ENCODE measurements around the gene RAX2. TPM values are rescaled to one million over a fixed set of nuclear protein-coding genes. Genes with fewer than 3 reads are reported as not detected.

Gene RAX2
- not detected in 2 replicates for polyA plus RNA-seq (2013)

DNA sequence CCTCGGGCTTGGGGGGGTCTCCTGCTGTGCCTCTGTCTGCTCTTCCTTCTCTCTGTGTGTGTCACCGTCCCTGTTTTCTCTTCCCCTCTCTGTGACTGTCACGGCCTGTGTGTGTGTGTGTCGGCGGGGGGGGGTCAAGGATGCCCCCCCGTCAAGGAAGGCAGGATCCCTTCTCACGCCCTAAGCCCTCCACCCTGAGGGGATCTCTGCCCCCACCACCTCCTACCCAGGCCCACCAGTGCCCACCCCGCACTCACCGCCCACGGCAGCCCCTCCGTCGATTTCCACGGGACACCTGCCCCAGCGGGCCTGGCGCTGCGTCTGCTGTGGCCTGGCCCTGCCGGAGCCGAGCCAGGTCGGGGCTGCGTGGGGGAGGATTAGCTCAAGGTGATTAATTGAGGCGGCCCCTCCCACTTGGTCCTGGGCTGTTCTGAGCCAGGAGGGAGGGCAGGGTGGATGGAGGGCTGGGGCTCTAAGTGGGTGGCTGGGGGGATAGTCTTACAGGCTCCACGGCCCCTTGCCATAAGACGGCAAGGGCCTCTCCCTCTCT lies at the start of gene RAX2:
Gene RAX2, minus strand, starts transcription at position 323 of the 550 bp plus-strand sequence. CDS start 486 bp downstream, outside the sequence.
- no peak within 1 kb of the TSS for H3K14ac ChIP-seq (ENCODE audit: low read length)
- H2BK5ac ChIP-seq (ENCODE audit: low read depth, low read length, poor library complexity) = no peak within 1 kb of the TSS
- H4K91ac ChIP-seq (ENCODE audit: low read depth, low read length) = no peak within 1 kb of the TSS
- WGBS (ENCODE audit: extremely low coverage, insufficient coverage, insufficient read length) = no CpG with 5 or more reads among the region's 23 CpGs
- H2AFZ ChIP-seq (ENCODE audit: insufficient read depth, low read length, poor library complexity) = no peak within 1 kb of the TSS
- H3K9ac ChIP-seq (ENCODE audit: low read length) = no peak within 1 kb of the TSS
- no peak within 1 kb of the TSS for H3K23ac ChIP-seq (ENCODE audit: low read length)
- no peaks in the 10 kb centered on the region for H3K79me1 ChIP-seq (ENCODE audit: low read length)
- no peak within 1 kb of the TSS for H4K8ac ChIP-seq (ENCODE audit: low read depth, low read length)
- no peak within 1 kb of the TSS for H3K27ac ChIP-seq (ENCODE audit: low read depth, low read length)
- H3K18ac ChIP-seq (ENCODE audit: low read length) = no peak within 1 kb of the TSS
- no peak within 1 kb of the TSS for H3K4ac ChIP-seq (ENCODE audit: low read depth, low read length)
- no peaks in the 10 kb centered on the region for H3K27me3 ChIP-seq (ENCODE audit: insufficient read depth, low read length)
- H3K79me2 ChIP-seq (ENCODE audit: control insufficient read depth, insufficient read depth, low read length, poor library complexity) = no peaks in the 10 kb centered on the region
- H3K9me3 ChIP-seq (ENCODE audit: insufficient read depth, low read depth, low read length) = peaks cover 4% of the 10 kb centered on the region
- no peak within 1 kb of the TSS for H2BK12ac ChIP-seq (ENCODE audit: low read length)
- H3K4me3 ChIP-seq (ENCODE audit: low read depth, low read length) = no peak within 1 kb of the TSS
- H2AK5ac ChIP-seq (ENCODE audit: low read length) = no peak within 1 kb of the TSS
- H4K12ac ChIP-seq (ENCODE audit: low read depth, low read length) = no peak within 1 kb of the TSS
- DNase-seq = no peak
- H2BK120ac ChIP-seq (ENCODE audit: insufficient read depth, low read length, poor library complexity) = no peak within 1 kb of the TSS
- H3K36me3 ChIP-seq (ENCODE audit: control insufficient read depth in 1 of 2, insufficient read depth in 2 of 2, low read length in 2 of 2) = peaks cover 11 to 12% of the 10 kb centered on the region in 2 experiments
- H3K4me2 ChIP-seq (ENCODE audit: low read length) = no peak within 1 kb of the TSS
- H3K4me1 ChIP-seq (ENCODE audit: control insufficient read depth in 1 of 2, insufficient read depth in 2 of 2, low read length in 2 of 2) = no peaks in the 10 kb centered on the region

DNA sequence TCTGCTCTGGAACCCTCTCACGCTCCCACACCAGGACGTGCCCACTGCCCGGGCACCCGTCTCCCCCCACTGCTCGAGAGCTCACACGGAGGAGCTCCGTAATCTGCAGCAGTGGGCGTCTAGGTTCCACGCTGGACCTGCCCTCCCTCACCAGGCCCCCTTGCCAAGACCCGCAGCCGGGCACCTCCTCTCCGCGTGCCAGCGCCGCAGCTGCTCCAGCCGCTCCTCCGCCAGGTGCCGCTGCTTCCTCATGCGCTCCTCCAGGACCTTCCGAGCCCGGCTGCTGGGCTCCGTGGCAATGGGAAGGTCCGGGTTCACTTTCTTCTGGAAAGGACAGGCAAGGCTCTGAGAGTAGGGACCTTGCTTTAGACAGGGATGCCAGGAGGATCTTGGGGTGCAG lies 49.1 kb upstream of the RAX2 start:
- Histone ChIP-seq H3K27me3 (ENCODE audit: insufficient read depth, low read length) (no peaks in the 10 kb centered on the region), H3K9me3 (ENCODE audit: insufficient read depth, low read depth, low read length) (peaks cover 3% of the 10 kb centered on the region), H4K12ac (ENCODE audit: low read depth, low read length) (no peak overlapping the region), H2AFZ (ENCODE audit: insufficient read depth, low read length, poor library complexity) (no peak overlapping the region), H3K9ac (ENCODE audit: low read length) (no peak overlapping the region), H3K79me1 (ENCODE audit: low read length) (no peaks in the 10 kb centered on the region), H2BK5ac (ENCODE audit: low read depth, low read length, poor library complexity) (no peak overlapping the region), H2BK120ac (ENCODE audit: insufficient read depth, low read length, poor library complexity) (no peak overlapping the region), H3K4ac (ENCODE audit: low read depth, low read length) (no peak overlapping the region), H3K27ac (ENCODE audit: low read depth, low read length) (no peak overlapping the region), H3K79me2 (ENCODE audit: control insufficient read depth, insufficient read depth, low read length, poor library complexity) (no peaks in the 10 kb centered on the region), H3K23ac (ENCODE audit: low read length) (no peak overlapping the region), H3K4me3 (ENCODE audit: low read depth, low read length) (no peak overlapping the region), H3K18ac (ENCODE audit: low read length) (no peak overlapping the region), H3K36me3 (ENCODE audit: control insufficient read depth in 1 of 2, insufficient read depth in 2 of 2, low read length in 2 of 2) (no peaks in the 10 kb centered on the region), H3K4me1 (ENCODE audit: control insufficient read depth in 1 of 2, insufficient read depth in 2 of 2, low read length in 2 of 2) (peaks cover 2 to 7% of the 10 kb centered on the region in 2 experiments), H2AK5ac (ENCODE audit: low read length) (no peak overlapping the region), H4K91ac (ENCODE audit: low read depth, low read length) (no peak overlapping the region), H3K4me2 (ENCODE audit: low read length) (no peak overlapping the region), H2BK12ac (ENCODE audit: low read length) (no peak overlapping the region), H4K8ac (ENCODE audit: low read depth, low read length) (no peak overlapping the region), H3K14ac (ENCODE audit: low read length) (no peak overlapping the region)
- no CpG with 5 or more reads among the region's 23 CpGs for WGBS (ENCODE audit: extremely low coverage, insufficient coverage, insufficient read length)
- peak in 1 of 2 donors; percentile 16 for DNase-seq

DNA sequence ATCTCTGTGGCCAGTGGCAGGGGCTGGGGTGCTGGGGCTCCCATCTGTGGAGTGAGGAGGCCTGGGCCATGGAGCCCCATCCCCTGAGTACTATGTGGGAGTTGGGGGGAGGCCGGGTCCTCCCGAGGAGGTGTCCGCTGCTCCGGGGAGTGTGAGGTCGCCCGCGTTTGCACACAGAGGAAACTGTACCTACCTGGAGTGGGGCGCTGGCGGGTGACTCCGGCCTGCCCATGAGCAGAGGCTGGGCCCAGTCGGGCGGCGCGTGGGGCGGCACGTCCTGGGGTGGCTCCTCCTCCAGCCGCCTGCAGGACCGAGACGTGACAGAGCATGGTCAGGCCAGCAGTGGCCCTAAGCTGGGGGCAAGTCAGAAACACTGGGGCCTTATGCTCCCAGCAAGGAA lies 48.0 kb upstream of the RAX2 start:
- no CpG with 5 or more reads among the region's 19 CpGs for WGBS (ENCODE audit: extremely low coverage, insufficient coverage, insufficient read length)
- H4K12ac ChIP-seq (ENCODE audit: low read depth, low read length) = no peak overlapping the region
- no peak overlapping the region for H3K4ac ChIP-seq (ENCODE audit: low read depth, low read length)
- no peak overlapping the region for H3K14ac ChIP-seq (ENCODE audit: low read length)
- no peak overlapping the region for H2BK120ac ChIP-seq (ENCODE audit: insufficient read depth, low read length, poor library complexity)
- no peaks in the 10 kb centered on the region for H3K79me2 ChIP-seq (ENCODE audit: control insufficient read depth, insufficient read depth, low read length, poor library complexity)
- no peak overlapping the region for H3K4me3 ChIP-seq (ENCODE audit: low read depth, low read length)
- no peak overlapping the region for H2BK5ac ChIP-seq (ENCODE audit: low read depth, low read length, poor library complexity)
- DNase-seq = no peak
- no peak overlapping the region for H4K91ac ChIP-seq (ENCODE audit: low read depth, low read length)
- no peak overlapping the region for H3K4me2 ChIP-seq (ENCODE audit: low read length)
- no peaks in the 10 kb centered on the region for H3K36me3 ChIP-seq (ENCODE audit: control insufficient read depth in 1 of 2, insufficient read depth in 2 of 2, low read length in 2 of 2)
- no peaks in the 10 kb centered on the region for H3K79me1 ChIP-seq (ENCODE audit: low read length)
- H2AK5ac ChIP-seq (ENCODE audit: low read length) = no peak overlapping the region
- H3K27me3 ChIP-seq (ENCODE audit: insufficient read depth, low read length) = no peaks in the 10 kb centered on the region
- H3K9ac ChIP-seq (ENCODE audit: low read length) = no peak overlapping the region
- no peak overlapping the region for H3K27ac ChIP-seq (ENCODE audit: low read depth, low read length)
- no peaks in the 10 kb centered on the region for H3K4me1 ChIP-seq (ENCODE audit: control insufficient read depth in 1 of 2, insufficient read depth in 2 of 2, low read length in 2 of 2)
- no peak overlapping the region for H4K8ac ChIP-seq (ENCODE audit: low read depth, low read length)
- H3K18ac ChIP-seq (ENCODE audit: low read length) = no peak overlapping the region
- H3K23ac ChIP-seq (ENCODE audit: low read length) = no peak overlapping the region
- peaks cover 3% of the 10 kb centered on the region for H3K9me3 ChIP-seq (ENCODE audit: insufficient read depth, low read depth, low read length)
- no peak overlapping the region for H2AFZ ChIP-seq (ENCODE audit: insufficient read depth, low read length, poor library complexity)
- H2BK12ac ChIP-seq (ENCODE audit: low read length) = no peak overlapping the region

DNA sequence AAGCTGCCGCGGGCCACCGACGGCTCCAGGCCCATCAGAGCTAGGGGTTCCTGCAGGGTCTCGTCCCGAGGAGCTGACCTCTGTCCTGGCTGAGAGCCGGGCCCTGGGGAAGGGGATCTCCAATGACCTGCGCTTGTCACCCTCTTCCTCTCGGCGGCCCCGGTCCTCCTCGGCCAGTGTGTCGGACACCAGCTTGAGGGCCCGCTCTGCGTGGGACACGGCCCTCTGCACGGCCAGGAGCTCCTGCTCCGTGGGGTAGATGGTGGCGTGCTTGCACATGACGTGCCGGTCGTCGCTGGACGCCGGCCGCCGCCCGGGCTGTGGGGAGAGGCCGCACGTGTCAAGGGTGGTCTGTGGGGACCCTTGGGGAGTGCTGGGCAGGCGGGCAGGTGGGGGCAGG lies 46.9 kb upstream of the RAX2 start:
- Histone ChIP-seq H2BK12ac (ENCODE audit: low read length) (no peak overlapping the region), H3K14ac (ENCODE audit: low read length) (no peak overlapping the region), H2AK5ac (ENCODE audit: low read length) (no peak overlapping the region), H4K12ac (ENCODE audit: low read depth, low read length) (no peak overlapping the region), H4K91ac (ENCODE audit: low read depth, low read length) (no peak overlapping the region), H2BK5ac (ENCODE audit: low read depth, low read length, poor library complexity) (no peak overlapping the region), H3K18ac (ENCODE audit: low read length) (no peak overlapping the region), H3K4me2 (ENCODE audit: low read length) (no peak overlapping the region), H3K27me3 (ENCODE audit: insufficient read depth, low read length) (no peaks in the 10 kb centered on the region), H3K79me2 (ENCODE audit: control insufficient read depth, insufficient read depth, low read length, poor library complexity) (no peaks in the 10 kb centered on the region), H2AFZ (ENCODE audit: insufficient read depth, low read length, poor library complexity) (no peak overlapping the region), H4K8ac (ENCODE audit: low read depth, low read length) (no peak overlapping the region), H3K9ac (ENCODE audit: low read length) (no peak overlapping the region), H2BK120ac (ENCODE audit: insufficient read depth, low read length, poor library complexity) (no peak overlapping the region), H3K9me3 (ENCODE audit: insufficient read depth, low read depth, low read length) (peaks cover 3% of the 10 kb centered on the region), H3K23ac (ENCODE audit: low read length) (no peak overlapping the region), H3K79me1 (ENCODE audit: low read length) (no peaks in the 10 kb centered on the region), H3K36me3 (ENCODE audit: control insufficient read depth in 1 of 2, insufficient read depth in 2 of 2, low read length in 2 of 2) (no peaks in the 10 kb centered on the region), H3K4me1 (ENCODE audit: control insufficient read depth in 1 of 2, insufficient read depth in 2 of 2, low read length in 2 of 2) (no peaks in the 10 kb centered on the region), H3K4me3 (ENCODE audit: low read depth, low read length) (no peak overlapping the region), H3K4ac (ENCODE audit: low read depth, low read length) (no peak overlapping the region), H3K27ac (ENCODE audit: low read depth, low read length) (no peak overlapping the region)
- DNase-seq = no peak
- WGBS (ENCODE audit: extremely low coverage, insufficient coverage, insufficient read length) = no CpG with 5 or more reads among the region's 31 CpGs

All from trophoblast cell (in vitro differentiated cells and primary cell).